HEK293 (cell line): ENCODE data around the gene ASCC3.
A peak's percentile ranks its signal among the peaks of the same experiment; 100 is the strongest.

Experiments
- CTCF ChIA-PET: fragments of 350-600 bp; formaldehyde crosslinking; extraction: SDS; loops from one replicate; lab custom pipeline; 2021; ENCODE audit warnings: antibody characterized with exemption; lab: Yijun Ruan, JAX
- POLR2A ChIA-PET: fragments of 300-600 bp; formaldehyde crosslinking; extraction: SDS; loops from one replicate; lab custom pipeline; 2020; ENCODE audit warnings: antibody characterized with exemption, inconsistent platforms; lab: Yijun Ruan, JAX
- H3K27ac ChIP-seq: fragments of 200-500 bp; sonication (Bioruptor generic); 2 replicates; pipeline ENCODE4 v1.5.1; 2014; ENCODE audit warnings: low read depth, low read length, control low read depth, inconsistent platforms; ENCODE audit errors: extremely low read depth
- H3K36me3 ChIP-seq, 2 experiments: fragments of 200-500 bp in 1 of 2; sonication (Bioruptor generic) in 1 of 2; 1 replicate in 1 of 2; 2 replicates in 1 of 2; pipeline ENCODE4 v1.5.1; 2014 to 2017; ENCODE audit warnings: inconsistent platforms in 2 of 2, low read length in 2 of 2; ENCODE audit not compliant: control insufficient read depth in 2 of 2, insufficient read depth in 1 of 2
- H3K4me1 ChIP-seq: fragments of 200-500 bp; sonication (Bioruptor generic); 2 replicates; pipeline ENCODE4 v1.5.1; 2014; ENCODE audit warnings: mild to moderate bottlenecking, low read length, inconsistent platforms; ENCODE audit not compliant: control insufficient read depth, insufficient read depth
- H3K4me3 ChIP-seq: 2 replicates; pipeline ENCODE4 v1.5.1; 2011; ENCODE audit warnings: low read depth, mild to moderate bottlenecking, control low read depth, low read length, moderate library complexity
- H3K9me3 ChIP-seq: fragments of 200-500 bp; sonication (Bioruptor generic); 2 replicates; pipeline ENCODE4 v1.5.1; 2014; ENCODE audit warnings: low read depth, low read length, inconsistent platforms; ENCODE audit not compliant: control insufficient read depth, insufficient read depth
- HOXA7 ChIP-seq: sonication (generic); formaldehyde crosslinking; IDR thresholded peaks from 2 replicates; pipeline ENCODE4 v1.8.1; 2022; ENCODE audit warnings: missing genetic modification reagents, borderline replicate concordance
- PRDM1 ChIP-seq: fragments of 450-650 bp; formaldehyde crosslinking; IDR thresholded peaks from 2 replicates; pipeline ENCODE4; 2016; ENCODE audit warnings: missing biosample characterization, missing genetic modification characterization
- SETDB1 ChIP-seq: IDR thresholded peaks from one replicate; pipeline ENCODE4 v1.6.1; 2017; ENCODE audit warnings: mild to moderate bottlenecking, low read length, moderate library complexity, mixed read lengths; ENCODE audit not compliant: insufficient read length
- SP7 ChIP-seq: fragments of 450-650 bp; formaldehyde crosslinking; IDR thresholded peaks from 2 replicates; pipeline ENCODE4 v1.5.1; 2016; ENCODE audit warnings: missing biosample characterization, missing genetic modification characterization
- ZFP37 ChIP-seq: fragments of 450-650 bp; formaldehyde crosslinking; IDR thresholded peaks from 2 replicates; pipeline ENCODE4 v1.5.1; 2016; ENCODE audit warnings: missing biosample characterization, missing genetic modification characterization
- ZNF155 ChIP-seq: fragments of 450-650 bp; formaldehyde crosslinking; IDR thresholded peaks from 2 replicates; pipeline ENCODE4 v1.5.1; 2016; ENCODE audit warnings: missing biosample characterization, missing genetic modification characterization
- ZNF16 ChIP-seq: fragments of 450-650 bp; formaldehyde crosslinking; IDR thresholded peaks from 2 replicates; pipeline ENCODE4 v1.5.1; 2016; ENCODE audit warnings: low read depth, missing biosample characterization, missing genetic modification characterization
- ZNF175 ChIP-seq: fragments of 450-650 bp; formaldehyde crosslinking; IDR thresholded peaks from 2 replicates; pipeline ENCODE4 v1.5.1; 2016; ENCODE audit warnings: missing biosample characterization, missing genetic modification characterization
- ZNF202 ChIP-seq: fragments of 450-650 bp; formaldehyde crosslinking; IDR thresholded peaks from 2 replicates; pipeline ENCODE4 v1.5.1; 2016; ENCODE audit warnings: missing biosample characterization, missing genetic modification characterization, borderline replicate concordance
- ZNF266 ChIP-seq: fragments of 450-650 bp; formaldehyde crosslinking; IDR thresholded peaks from 2 replicates; pipeline ENCODE4 v1.5.1; 2016; ENCODE audit warnings: missing biosample characterization, missing genetic modification characterization, low read depth
- ZNF404 ChIP-seq: fragments of 450-650 bp; formaldehyde crosslinking; IDR thresholded peaks from 2 replicates; pipeline ENCODE4 v1.5.1; 2017; ENCODE audit warnings: missing biosample characterization, missing genetic modification characterization
- ZSCAN23 ChIP-seq: fragments of 450-650 bp; formaldehyde crosslinking; IDR thresholded peaks from 2 replicates; pipeline ENCODE4 v1.5.1; 2016; ENCODE audit warnings: missing biosample characterization, missing genetic modification characterization
- TF ChIP-seq, protein P1 (sequence below): fragments of 450-650 bp; formaldehyde crosslinking; IDR thresholded peaks from 2 replicates; pipeline ENCODE4 v1.5.1; 2016; ENCODE audit warnings: missing biosample characterization, missing genetic modification characterization
- TF ChIP-seq, protein P2 (sequence below): fragments of 450-650 bp; formaldehyde crosslinking; IDR thresholded peaks from 2 replicates; pipeline ENCODE4 v1.5.1; 2016; ENCODE audit warnings: missing biosample characterization, missing genetic modification characterization, low read depth
- TF ChIP-seq, protein P3 (sequence below): fragments of 450-650 bp; formaldehyde crosslinking; IDR thresholded peaks from 2 replicates; pipeline ENCODE4 v1.5.1; 2017; ENCODE audit warnings: missing biosample characterization, missing genetic modification characterization
- TF ChIP-seq, protein P4 (sequence below): fragments of 450-650 bp; formaldehyde crosslinking; IDR thresholded peaks from 2 replicates; pipeline ENCODE4 v1.5.1; 2017; ENCODE audit warnings: missing biosample characterization, mild to moderate bottlenecking, missing genetic modification characterization, moderate library complexity

Gene ASCC3

DNA sequence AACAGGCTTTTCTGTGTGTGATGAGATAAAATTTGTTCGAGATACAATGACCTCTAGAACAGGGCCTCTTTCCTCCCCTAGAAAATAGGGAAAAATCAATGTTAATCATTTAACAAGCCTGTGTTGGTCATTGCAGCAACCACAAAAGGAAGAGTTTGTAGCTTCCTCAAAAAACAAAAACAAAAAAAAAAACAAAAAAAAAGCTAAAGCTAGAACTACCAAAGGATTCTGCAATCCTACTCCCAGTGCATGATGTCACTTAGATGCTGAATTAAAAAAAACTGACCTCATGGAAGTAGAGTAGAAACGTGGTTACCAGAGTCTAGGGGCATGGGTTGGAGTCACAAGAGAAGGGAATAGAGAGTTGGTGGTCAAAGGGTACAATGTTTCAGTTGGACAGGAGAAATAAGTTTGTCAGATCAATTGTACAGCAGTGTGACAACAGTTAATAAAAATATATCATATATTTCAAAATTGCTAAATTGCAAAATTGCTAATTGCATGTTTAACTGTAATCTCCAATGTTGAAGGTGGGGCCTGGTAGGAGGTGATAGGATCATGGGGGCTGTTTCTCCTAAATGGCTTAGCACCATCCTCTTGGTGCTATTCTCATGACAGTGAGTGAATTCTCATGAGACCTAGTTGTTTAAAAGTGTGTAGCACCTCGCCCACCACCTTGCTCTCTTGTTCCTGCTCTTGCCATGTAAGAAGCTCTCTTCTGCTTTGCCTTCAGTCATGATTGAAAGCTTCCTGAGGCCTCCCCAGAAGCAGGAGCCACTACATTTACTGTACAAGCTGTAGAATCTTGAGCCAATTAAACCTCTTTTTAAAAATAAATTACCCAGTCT is 253.0 kb downstream of the ASCC3 start:
- H3K9me3 ChIP-seq: no peaks in the 10 kb centered on the region
- H3K4me1 ChIP-seq: no peaks in the 10 kb centered on the region
- ChIA-PET POLR2A (no interaction called here), CTCF (interaction anchor here (0.6 to 2.0 kb wide), 3 partner anchors 36 to 879 kb away, joined by 3 to 6 read pairs (median 4); no protein-coding TSS in a partner anchor)
- no peak overlapping the region for H3K4me3 ChIP-seq
- peaks cover 0 to 32% of the 10 kb centered on the region in 2 experiments; a peak in 1 of 3 replicates for H3K36me3 ChIP-seq
- TF ChIP-seq HOXA7 (CRISPR knock-in tag): no peak
- TF ChIP-seq, protein P1, sequence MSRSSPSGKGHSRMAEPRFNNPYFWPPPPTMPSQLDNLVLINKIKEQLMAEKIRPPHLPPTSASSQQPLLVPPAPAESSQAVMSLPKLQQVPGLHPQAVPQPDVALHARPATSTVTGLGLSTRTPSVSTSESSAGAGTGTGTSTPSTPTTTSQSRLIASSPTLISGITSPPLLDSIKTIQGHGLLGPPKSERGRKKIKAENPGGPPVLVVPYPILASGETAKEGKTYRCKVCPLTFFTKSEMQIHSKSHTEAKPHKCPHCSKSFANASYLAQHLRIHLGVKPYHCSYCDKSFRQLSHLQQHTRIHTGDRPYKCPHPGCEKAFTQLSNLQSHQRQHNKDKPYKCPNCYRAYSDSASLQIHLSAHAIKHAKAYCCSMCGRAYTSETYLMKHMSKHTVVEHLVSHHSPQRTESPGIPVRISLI (tag by site-specific recombination): 0 out of 2 replicates have a peak, but pooled peaks have one; percentile 17
- H3K27ac ChIP-seq: no peak overlapping the region

DNA sequence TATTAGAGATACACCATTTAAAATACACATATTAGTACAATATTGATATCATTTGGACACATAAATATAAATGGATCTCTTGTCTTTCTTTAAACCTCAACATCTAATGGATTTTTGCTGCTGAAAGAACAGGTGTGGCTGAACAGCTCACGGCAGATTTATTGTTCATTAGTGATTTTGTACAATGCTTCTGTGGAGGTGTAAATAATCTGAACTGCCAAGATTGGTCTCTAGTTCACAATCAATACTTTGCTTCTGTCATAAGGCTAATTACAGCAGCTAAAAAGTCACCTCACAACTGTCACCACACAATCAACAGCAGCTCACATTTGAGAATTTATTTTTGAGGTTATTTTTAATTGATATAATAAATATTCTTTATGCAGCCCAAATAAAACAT is 254.4 kb downstream of the ASCC3 start:
- TF ChIP-seq ZNF175 (tag by site-specific recombination) (no peak), ZNF266 (tag by site-specific recombination) (no peak), SP7 (tag by site-specific recombination) (no peak), ZNF202 (tag by site-specific recombination) (no peak), ZNF404 (no peak), SETDB1 (no peak), PRDM1 (tag by site-specific recombination) (no peak), ZFP37 (tag by site-specific recombination) (no peak), ZNF155 (tag by site-specific recombination) (no peak), ZNF16 (tag by site-specific recombination) (no peak), ZSCAN23 (no peak)
- TF ChIP-seq, protein P2, sequence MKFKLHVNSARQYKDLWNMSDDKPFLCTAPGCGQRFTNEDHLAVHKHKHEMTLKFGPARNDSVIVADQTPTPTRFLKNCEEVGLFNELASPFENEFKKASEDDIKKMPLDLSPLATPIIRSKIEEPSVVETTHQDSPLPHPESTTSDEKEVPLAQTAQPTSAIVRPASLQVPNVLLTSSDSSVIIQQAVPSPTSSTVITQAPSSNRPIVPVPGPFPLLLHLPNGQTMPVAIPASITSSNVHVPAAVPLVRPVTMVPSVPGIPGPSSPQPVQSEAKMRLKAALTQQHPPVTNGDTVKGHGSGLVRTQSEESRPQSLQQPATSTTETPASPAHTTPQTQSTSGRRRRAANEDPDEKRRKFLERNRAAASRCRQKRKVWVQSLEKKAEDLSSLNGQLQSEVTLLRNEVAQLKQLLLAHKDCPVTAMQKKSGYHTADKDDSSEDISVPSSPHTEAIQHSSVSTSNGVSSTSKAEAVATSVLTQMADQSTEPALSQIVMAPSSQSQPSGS (tag by site-specific recombination): no peak
- TF ChIP-seq, protein P3, sequence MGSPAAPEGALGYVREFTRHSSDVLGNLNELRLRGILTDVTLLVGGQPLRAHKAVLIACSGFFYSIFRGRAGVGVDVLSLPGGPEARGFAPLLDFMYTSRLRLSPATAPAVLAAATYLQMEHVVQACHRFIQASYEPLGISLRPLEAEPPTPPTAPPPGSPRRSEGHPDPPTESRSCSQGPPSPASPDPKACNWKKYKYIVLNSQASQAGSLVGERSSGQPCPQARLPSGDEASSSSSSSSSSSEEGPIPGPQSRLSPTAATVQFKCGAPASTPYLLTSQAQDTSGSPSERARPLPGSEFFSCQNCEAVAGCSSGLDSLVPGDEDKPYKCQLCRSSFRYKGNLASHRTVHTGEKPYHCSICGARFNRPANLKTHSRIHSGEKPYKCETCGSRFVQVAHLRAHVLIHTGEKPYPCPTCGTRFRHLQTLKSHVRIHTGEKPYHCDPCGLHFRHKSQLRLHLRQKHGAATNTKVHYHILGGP (tag by site-specific recombination): no peak
- TF ChIP-seq, protein P4, sequence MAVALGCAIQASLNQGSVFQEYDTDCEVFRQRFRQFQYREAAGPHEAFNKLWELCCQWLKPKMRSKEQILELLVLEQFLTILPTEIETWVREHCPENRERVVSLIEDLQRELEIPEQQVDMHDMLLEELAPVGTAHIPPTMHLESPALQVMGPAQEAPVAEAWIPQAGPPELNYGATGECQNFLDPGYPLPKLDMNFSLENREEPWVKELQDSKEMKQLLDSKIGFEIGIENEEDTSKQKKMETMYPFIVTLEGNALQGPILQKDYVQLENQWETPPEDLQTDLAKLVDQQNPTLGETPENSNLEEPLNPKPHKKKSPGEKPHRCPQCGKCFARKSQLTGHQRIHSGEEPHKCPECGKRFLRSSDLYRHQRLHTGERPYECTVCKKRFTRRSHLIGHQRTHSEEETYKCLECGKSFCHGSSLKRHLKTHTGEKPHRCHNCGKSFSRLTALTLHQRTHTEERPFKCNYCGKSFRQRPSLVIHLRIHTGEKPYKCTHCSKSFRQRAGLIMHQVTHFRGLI (tag by site-specific recombination): no peak
- CTCF ChIA-PET: interaction anchor here (1.0 to 2.0 kb wide), 4 partner anchors 8 to 54 kb away, joined by 3 to 5 read pairs (median 4); no protein-coding TSS in a partner anchor
- peaks cover 0 to 40% of the 10 kb centered on the region in 2 experiments; a peak in 1 of 3 replicates for H3K36me3 ChIP-seq
- H3K4me3 ChIP-seq: no peak overlapping the region
- H3K4me1 ChIP-seq: no peaks in the 10 kb centered on the region
- POLR2A ChIA-PET: no interaction called here
- no peak overlapping the region for H3K27ac ChIP-seq
- no peaks in the 10 kb centered on the region for H3K9me3 ChIP-seq
